ENCODE measurements around the gene RPAP2.
"Not testable (repeated sequence)": the region's sequence is repeated elsewhere in the genome, so short reads cannot be mapped to it uniquely, and the experiment has no call there.

RPAP2 gene

DNA sequence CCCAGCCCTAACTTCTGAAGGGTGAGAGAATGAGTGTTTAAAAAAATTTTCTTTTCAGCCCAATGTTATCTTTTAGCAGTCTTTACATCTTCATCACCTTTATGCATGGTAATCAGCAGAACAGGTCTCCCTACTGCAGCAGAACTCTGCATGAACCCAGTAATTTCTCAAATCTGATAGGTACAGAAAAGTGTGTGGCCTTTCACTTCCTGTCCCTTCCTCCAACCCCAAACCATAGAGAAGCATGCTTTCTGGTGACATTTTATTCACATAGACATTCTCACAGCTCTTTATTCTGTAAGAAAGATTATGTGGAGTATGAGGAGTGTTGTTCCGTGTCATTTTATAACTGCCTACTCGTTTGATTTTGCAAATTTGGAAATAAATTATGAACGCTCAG is 68.6 kb downstream of the RPAP2 start:
- H3K9ac ChIP-seq, result no peak overlapping the region
- H3K4me1 ChIP-seq, result no peaks in the 10 kb centered on the region
- TF ChIP-seq, protein P1, sequence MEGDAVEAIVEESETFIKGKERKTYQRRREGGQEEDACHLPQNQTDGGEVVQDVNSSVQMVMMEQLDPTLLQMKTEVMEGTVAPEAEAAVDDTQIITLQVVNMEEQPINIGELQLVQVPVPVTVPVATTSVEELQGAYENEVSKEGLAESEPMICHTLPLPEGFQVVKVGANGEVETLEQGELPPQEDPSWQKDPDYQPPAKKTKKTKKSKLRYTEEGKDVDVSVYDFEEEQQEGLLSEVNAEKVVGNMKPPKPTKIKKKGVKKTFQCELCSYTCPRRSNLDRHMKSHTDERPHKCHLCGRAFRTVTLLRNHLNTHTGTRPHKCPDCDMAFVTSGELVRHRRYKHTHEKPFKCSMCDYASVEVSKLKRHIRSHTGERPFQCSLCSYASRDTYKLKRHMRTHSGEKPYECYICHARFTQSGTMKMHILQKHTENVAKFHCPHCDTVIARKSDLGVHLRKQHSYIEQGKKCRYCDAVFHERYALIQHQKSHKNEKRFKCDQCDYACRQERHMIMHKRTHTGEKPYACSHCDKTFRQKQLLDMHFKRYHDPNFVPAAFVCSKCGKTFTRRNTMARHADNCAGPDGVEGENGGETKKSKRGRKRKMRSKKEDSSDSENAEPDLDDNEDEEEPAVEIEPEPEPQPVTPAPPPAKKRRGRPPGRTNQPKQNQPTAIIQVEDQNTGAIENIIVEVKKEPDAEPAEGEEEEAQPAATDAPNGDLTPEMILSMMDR (IDR thresholded peaks at IDR 0.05), result no peak
- H2AFZ ChIP-seq, result no peak overlapping the region
- H3K36me3 ChIP-seq (ENCODE audit: control insufficient read depth, insufficient read depth, low read length), result no peaks in the 10 kb centered on the region
- no peak overlapping the region for H3K4me3 ChIP-seq (ENCODE audit: low read depth, low read length)
- H3K79me2 ChIP-seq, result no peaks in the 10 kb centered on the region
- H3K9me3 ChIP-seq (ENCODE audit: control insufficient read depth, low read length), result no peaks in the 10 kb centered on the region
- no peak overlapping the region for H3K27ac ChIP-seq
- H3K4me2 ChIP-seq (ENCODE audit: low read length), result no peak overlapping the region
- no peaks in the 10 kb centered on the region for H3K27me3 ChIP-seq (ENCODE audit: control insufficient read depth, insufficient read depth, low read length)

DNA sequence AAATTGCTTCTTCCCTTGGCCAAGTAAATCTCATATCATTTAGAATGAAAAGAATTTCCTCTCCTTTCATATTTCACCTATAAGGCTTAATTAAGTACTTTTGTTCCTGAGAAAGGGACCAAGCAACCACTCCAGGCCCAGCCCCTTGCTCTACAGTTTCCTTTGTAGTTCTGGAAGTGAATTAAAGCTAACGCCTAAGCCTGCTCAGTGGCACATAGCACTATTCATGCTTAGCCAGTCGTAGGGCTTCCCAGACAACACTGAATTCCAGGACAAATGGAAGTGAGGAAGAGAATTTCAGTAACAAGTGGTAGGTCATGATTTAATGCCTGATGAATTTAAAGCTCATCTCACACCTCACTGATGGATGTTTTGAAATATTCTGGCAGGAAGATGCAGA is 73.3 kb downstream of the RPAP2 start:
- H3K4me3 ChIP-seq (ENCODE audit: low read depth, low read length), result no peak overlapping the region
- no peak overlapping the region for H3K9ac ChIP-seq
- no peaks in the 10 kb centered on the region for H3K4me1 ChIP-seq
- TF ChIP-seq, protein P1 (IDR thresholded peaks at IDR 0.05), result no peak
- no peaks in the 10 kb centered on the region for H3K79me2 ChIP-seq
- no peaks in the 10 kb centered on the region for H3K9me3 ChIP-seq (ENCODE audit: control insufficient read depth, low read length)
- H3K4me2 ChIP-seq (ENCODE audit: low read length), result no peak overlapping the region
- H3K27ac ChIP-seq, result no peak overlapping the region
- H3K27me3 ChIP-seq (ENCODE audit: control insufficient read depth, insufficient read depth, low read length), result no peaks in the 10 kb centered on the region
- no peak overlapping the region for H2AFZ ChIP-seq
- no peaks in the 10 kb centered on the region for H3K36me3 ChIP-seq (ENCODE audit: control insufficient read depth, insufficient read depth, low read length)

DNA sequence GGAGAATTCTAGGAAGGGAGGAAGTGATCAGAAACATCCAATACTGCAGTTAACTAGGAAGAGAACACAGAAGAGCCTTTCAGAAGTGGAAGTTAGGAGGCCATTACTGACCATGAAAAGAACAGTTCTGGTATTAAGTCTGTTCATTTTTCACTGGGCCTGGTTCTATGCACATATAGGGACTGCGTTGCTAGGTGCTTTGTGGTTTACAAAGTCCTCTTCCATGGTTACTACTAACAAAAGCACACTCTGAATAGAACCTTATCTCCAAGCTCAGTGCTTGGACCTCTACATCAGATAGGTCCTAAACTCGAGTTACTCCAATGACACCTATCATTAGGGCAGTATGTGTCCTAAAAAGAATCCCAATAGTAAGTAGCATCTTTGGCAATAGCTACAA is 75.4 kb downstream of the RPAP2 start:
- no peak overlapping the region for H3K4me2 ChIP-seq (ENCODE audit: low read length)
- H3K9ac ChIP-seq, result no peak overlapping the region
- no peak overlapping the region for H3K27ac ChIP-seq
- H3K36me3 ChIP-seq (ENCODE audit: control insufficient read depth, insufficient read depth, low read length), result no peaks in the 10 kb centered on the region
- H3K9me3 ChIP-seq (ENCODE audit: control insufficient read depth, low read length), result no peaks in the 10 kb centered on the region
- no peaks in the 10 kb centered on the region for H3K27me3 ChIP-seq (ENCODE audit: control insufficient read depth, insufficient read depth, low read length)
- TF ChIP-seq, protein P1 (IDR thresholded peaks at IDR 0.05), result no peak
- no peaks in the 10 kb centered on the region for H3K4me1 ChIP-seq
- H3K4me3 ChIP-seq (ENCODE audit: low read depth, low read length), result no peak overlapping the region
- no peak overlapping the region for H2AFZ ChIP-seq
- no peaks in the 10 kb centered on the region for H3K79me2 ChIP-seq

DNA sequence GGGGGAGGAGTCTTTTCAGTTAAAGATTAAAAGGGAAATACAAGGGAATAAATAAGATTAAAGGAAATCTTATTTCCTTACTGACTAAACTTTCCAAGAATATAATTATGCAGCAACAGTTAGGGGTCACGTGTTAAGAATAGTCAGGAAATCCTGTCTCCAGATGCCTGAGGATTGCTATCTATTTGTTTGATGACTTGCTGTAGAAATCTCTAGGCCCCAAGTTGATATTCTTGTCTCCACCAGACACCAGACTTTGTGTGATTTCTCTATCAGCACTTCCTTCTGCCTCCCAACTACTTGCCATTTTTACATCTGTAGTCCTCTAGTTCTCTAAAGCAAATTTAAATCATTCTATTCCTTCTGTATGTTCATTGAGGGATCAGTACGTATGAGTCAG is 77.5 kb downstream of the RPAP2 start:
- Histone ChIP-seq H3K9me3 (ENCODE audit: control insufficient read depth, low read length) (no peaks in the 10 kb centered on the region), H3K4me3 (ENCODE audit: low read depth, low read length) (no peak overlapping the region), H2AFZ (no peak overlapping the region), H3K4me1 (no peaks in the 10 kb centered on the region), H3K27me3 (ENCODE audit: control insufficient read depth, insufficient read depth, low read length) (no peaks in the 10 kb centered on the region), H3K27ac (no peak overlapping the region), H3K4me2 (ENCODE audit: low read length) (no peak overlapping the region), H3K9ac (no peak overlapping the region), H3K36me3 (ENCODE audit: control insufficient read depth, insufficient read depth, low read length) (no peaks in the 10 kb centered on the region), H3K79me2 (no peaks in the 10 kb centered on the region)
- TF ChIP-seq, protein P1 (IDR thresholded peaks at IDR 0.05), result no peak

DNA sequence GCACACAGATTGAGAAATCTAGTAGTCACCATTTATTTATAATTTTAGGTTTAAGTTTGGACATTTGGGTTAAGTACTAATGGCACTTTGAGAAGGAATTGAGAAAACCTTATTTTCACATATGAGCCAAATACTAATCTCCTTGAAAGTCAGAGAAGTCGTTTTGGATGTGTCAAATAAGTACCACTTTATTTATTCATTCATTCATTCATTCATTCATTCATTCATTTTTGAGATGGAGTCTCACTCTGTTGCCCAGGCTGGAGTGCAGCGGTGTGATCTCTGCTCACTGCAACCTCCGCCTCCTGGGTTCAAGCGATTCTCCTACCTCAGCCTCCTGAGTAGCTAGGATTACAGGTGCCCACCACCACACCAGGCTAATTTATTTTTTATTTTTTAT is 79.1 kb downstream of the RPAP2 start:
- not testable (repeated sequence) for H3K4me1 ChIP-seq; H3K4me3 ChIP-seq (ENCODE audit: low read depth, low read length); H3K4me2 ChIP-seq (ENCODE audit: low read length); H3K9ac ChIP-seq; H3K27me3 ChIP-seq (ENCODE audit: control insufficient read depth, insufficient read depth, low read length); H3K79me2 ChIP-seq; H3K9me3 ChIP-seq (ENCODE audit: control insufficient read depth, low read length); H2AFZ ChIP-seq; H3K27ac ChIP-seq; H3K36me3 ChIP-seq (ENCODE audit: control insufficient read depth, insufficient read depth, low read length)

All from parathyroid adenoma (tissue), 2 donors.